Epidermal melanocyte (primary cell): ENCODE measurements around the gene IL16.

Experiments used
- DNase-seq: peaks from one replicate; pipeline ENCODE4 v3.0.0; 2011; ENCODE audit warnings: low spot score; ENCODE audit not compliant: insufficient read length

Gene IL16

DNA sequence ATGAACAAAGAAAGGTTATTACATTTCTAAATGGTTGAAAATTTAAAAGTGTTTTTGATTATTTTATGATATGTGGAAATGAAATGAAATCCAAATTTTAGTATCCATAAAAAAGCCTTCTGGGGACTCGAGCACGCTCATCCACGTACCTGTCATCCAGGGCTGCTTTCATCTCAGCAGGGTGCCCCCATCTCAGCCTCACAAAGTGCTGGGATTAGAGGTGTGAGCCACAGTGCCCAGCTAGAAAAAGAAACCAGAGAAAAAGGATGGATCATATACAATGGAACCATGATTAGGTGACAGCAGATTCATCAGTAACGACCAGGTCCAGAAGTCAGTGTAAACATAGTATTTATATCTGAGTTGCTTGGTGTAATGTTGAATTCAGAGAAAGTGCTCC, 77.6 kb downstream of the IL16 start:
- no peak for DNase-seq

GRCh38 chr15:81274931-81275707, 78.4 kb downstream of the IL16 start:
- peak; percentile 83 for DNase-seq

GRCh38 chr15:81275711-81276392, 79.2 kb downstream of the IL16 start:
- DNase-seq, result no peak

DNA sequence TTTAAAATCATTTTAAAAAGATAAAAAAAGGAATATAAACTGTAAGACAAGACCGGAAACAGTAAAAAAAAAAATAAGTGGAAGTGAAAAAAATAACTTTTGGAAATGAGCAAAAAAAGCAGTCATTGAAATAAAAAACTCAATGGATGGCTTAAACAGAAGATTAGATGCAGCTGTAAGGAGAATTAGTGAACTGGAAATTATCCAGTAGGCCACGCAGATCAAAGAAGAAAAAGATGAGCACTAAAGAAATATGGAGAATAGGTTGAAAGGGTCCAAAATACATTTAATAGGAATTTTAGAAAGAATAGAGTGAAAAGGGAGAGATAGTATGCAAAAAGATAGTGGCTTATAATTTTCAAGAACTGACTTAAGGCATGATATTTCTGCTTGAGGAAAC, 80.3 kb downstream of the IL16 start:
- DNase-seq, result no peak

DNA sequence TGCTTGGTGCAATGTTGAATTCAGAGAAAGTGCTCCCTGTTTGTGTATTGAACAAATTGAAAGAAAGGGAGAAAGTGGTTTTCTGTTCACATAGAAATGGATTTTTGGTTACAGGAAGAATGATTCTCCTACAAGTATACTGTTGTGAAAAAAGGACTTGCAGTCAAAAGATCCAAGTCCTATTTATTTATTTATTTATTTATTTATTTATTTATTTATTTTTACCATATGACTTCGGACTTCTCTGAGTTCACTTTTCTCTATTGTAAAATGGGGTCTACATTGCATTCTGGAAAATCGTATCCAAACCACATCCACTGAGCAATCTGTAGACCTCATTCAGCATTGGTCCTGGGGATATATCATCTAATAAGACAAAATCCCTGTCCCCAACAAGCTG, 81.2 kb downstream of the IL16 start:
- DNase-seq, result no peak

GRCh38 chr15:81278306-81279029, 81.8 kb downstream of the IL16 start:
- no peak for DNase-seq

DNA sequence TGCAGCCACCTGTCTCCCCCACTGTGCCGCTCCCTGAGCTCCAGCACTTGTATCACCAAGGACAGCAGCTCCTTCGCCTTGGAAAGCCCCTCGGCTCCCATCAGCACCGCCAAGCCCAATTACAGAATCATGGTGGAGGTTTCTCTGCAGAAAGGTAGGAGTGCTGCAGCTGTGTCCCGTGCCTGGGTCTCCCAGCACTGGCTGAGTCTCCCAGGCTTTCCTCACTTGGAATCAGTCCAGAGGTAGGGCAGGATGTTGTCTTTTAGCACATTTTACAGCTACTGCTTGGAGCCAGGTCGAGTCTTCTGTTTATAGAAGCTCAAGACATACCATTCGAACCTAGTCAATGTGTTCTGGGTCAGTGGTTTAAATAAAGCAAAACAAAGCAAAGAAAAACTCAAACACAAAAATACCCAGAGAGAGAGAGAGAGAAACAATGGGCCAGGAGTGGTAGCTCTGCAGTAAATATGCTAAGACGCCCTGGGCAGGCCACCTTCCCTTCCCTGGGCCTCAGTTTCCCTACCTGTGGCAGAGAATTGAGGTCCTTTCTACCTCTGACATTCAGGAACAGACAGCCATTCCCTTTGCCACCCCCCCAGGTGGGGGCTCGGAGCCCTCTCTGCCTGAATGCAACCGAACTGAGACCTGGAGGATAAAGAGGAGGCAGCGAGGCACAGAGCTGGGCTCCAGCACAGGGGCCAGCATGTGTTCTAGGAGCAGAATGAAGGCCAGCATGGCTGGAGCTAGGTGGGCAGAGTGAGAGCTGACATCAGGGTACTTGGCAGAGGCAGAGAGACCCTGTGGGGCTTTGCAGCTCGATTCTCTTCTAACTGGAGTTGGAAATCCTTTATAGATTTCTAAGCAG, 83.2 kb downstream of the IL16 start:
- no peak for DNase-seq

GRCh38 chr15:81280696-81281455, 84.2 kb downstream of the IL16 start:
- no peak for DNase-seq

- no peak for DNase-seq
These were observed 84.7 kb downstream of the IL16 start for GRCh38 chr15:81281456-81281735.

DNA sequence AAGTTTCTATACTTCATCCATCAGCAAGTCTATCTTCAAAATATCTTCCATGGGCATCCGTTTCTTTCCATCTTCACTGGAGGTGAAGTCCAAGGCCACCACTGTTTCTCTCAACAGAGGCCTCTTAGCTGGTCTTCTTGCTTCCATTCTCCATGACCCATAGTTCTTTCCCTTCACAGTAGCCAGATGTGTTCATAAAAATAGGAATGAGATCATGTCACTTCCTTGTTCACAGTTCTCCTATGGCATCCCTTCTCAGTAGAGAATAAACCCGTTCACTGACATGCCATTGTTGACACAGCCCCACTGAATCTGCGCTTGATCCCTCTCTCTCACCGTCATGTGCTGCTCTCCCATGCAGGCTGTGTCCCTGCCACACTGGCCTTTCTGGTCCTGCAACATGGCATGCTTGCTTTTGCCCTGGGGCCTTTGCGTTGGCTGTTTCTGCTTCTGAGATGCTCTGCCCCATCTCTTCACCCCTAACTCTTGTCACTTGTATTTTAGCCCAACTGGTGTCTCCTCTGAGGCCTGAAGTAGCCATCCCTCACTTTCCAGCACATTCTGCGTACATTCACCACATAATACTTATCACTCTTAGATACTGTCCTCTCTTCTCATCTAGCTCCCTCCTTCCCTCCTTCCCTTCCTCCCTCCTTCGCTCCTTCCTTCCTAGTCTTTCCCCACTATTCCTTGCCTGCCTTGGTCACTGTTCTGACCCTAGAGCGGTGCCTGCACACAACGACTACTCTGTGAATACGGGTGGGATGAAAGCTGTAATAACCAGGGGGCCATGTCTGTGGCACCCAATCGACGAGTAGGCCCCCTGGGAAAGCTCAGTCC, 85.3 kb downstream of the IL16 start:
- no peak for DNase-seq

- no peak for DNase-seq
These were observed 85.9 kb downstream of the IL16 start for GRCh38 chr15:81282606-81282895.

GRCh38 chr15:81282911-81283310, 86.2 kb downstream of the IL16 start:
- no peak for DNase-seq

DNA sequence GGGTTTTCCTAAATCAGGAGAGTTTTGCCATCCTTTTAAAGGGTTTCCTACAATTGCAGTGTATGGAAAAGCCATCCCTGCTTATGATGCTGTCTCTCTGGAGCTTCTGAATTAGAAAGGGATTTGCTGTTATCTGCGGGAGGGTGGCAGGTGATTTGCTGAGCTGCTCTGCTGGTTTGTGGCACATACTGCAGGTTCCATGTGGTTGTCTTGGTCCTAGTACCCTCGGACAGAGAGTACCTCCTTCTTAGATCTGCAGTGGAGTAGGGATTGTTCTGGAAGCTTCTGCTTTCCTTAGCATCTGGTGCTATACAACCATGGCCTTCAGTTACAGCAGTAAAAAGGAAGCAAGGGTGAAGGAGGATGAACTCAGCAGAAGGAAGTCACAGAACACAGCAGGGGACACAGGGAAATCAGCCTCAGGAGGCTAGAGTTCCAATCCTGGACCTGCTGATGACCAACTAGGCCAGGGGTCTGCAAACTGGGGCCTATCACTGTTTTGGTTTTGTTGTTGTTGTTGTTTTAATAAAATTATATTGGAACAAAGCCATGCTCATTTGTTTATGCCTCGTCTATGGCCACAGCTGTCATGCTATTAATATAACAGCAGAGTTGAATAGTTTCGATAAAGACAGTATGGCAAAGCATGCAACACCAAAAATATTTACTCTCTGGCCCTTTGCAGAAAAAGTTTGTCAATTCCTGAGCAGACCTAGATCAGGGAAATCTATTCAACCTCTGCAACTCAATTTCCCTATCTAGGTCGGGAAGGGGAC, 87.8 kb downstream of the IL16 start:
- no peak for DNase-seq

GRCh38 chr15:81285461-81285860, 88.8 kb downstream of the IL16 start:
- no peak for DNase-seq

DNA sequence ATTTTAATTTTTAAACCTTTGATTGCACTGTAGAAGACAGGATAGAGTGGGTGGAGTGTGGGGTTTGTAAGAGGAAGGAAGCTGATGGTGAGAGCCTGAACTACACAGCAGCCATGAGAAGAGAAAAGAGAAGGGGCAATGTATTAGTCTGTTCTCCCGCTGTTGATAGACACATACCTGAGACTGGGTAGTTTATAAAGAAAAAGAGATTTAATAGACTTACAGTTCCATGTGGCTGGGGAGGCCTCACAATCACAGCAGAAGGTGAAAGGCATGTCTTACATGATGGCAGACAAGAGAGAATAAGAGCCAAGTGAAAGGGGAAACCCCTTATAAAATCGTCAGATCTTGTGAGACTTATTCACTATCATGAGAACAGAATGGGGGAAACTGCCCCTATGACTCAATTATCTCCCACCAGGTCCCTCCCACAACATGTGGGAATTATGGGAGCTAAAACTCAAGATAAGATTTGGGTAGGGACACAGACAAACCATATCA, 90.0 kb downstream of the IL16 start:
- no peak for DNase-seq

GRCh38 chr15:81288040-81288439, 91.4 kb downstream of the IL16 start:
- DNase-seq, result no peak

- DNase-seq, result no peak
These were observed 91.9 kb downstream of the IL16 start for GRCh38 chr15:81288616-81289015.

- DNase-seq, result no peak
These were observed 93.2 kb downstream of the IL16 start for GRCh38 chr15:81289910-81290309.

GRCh38 chr15:81291916-81292522, 95.3 kb downstream of the IL16 start:
- no peak for DNase-seq
